Colonic mucosa (tissue), 4 donors: Measurements from ENCODE around the gene PWP2. TPM values are rescaled to one million over a fixed set of nuclear protein-coding genes. Genes with fewer than 3 reads are reported as not detected.

Source experiments
- DNase-seq: peaks from one replicate; pipeline ENCODE4 v3.0.0-alpha.2; 2020
- H3K27ac ChIP-seq: fragments of 200-600 bp; one replicate; pipeline ENCODE4 v1.8.0; 2021
- H3K27me3 ChIP-seq: fragments of 200-600 bp; one replicate; pipeline ENCODE4 v1.8.0; 2021
- H3K36me3 ChIP-seq: fragments of 200-600 bp; one replicate; pipeline ENCODE4 v1.8.0; 2021
- H3K4me1 ChIP-seq: fragments of 200-600 bp; one replicate; pipeline ENCODE4 v1.8.0; 2021; ENCODE audit warnings: mild to moderate bottlenecking
- H3K4me3 ChIP-seq: fragments of 200-600 bp; one replicate; pipeline ENCODE4 v1.8.0; 2021
- H3K9ac ChIP-seq, 2 donors: one replicate each; pipeline ENCODE4 v1.7.0; 2013; ENCODE audit warnings: control low read depth in 2 of 2, low read depth in 2 of 2, low read length in 2 of 2
- H3K9me3 ChIP-seq: fragments of 200-600 bp; one replicate; pipeline ENCODE4 v1.8.0; 2021
- CTCF ChIP-seq: fragments of 200-600 bp; IDR thresholded peaks from one replicate; pipeline ENCODE4 v1.8.0; 2022; ENCODE audit warnings: antibody characterized with exemption, mild to moderate bottlenecking
- intact Hi-C: fragments of 100-400 bp; cut with DNase I; formaldehyde crosslinking; loops from one replicate; pipeline ENCODE4 v1.14.1; 2022
- total RNA-seq, 2 donors: library from RNA; stranded (reverse); fragmentation: NEBNext Ultra II Directional in 1 of 2; extraction: Animal tissue kit (Norgen Biotek cat#: 25700) in 1 of 2; gene quantifications; one replicate each; pipeline ENCODE4 v1.2.1, GENCODE V29; 2021
- donor health status: healthy.
- donor health status: DM: no; HTN: no; CAD: no.
- donor health status: DM: no; HTN: no; CAD: no.

Gene PWP2
- total RNA-seq, 2 donors from 2014 or later = 2.3 to 3.1 TPM

- Histone ChIP-seq H3K9ac (no peak overlapping the region), H3K9me3 (no peaks in the 10 kb centered on the region), H3K4me1 (no peaks in the 10 kb centered on the region), H3K4me3 (no peak overlapping the region), H3K27ac (no peak overlapping the region), H3K36me3 (no peaks in the 10 kb centered on the region), H3K27me3 (no peaks in the 10 kb centered on the region)
- no peak for TF ChIP-seq CTCF
- intact Hi-C loops = no loop called here
- DNase-seq = no peak
Measured at GRCh38 chr21:44070391-44070790, 36.8 kb upstream of the PWP2 start.

DNA sequence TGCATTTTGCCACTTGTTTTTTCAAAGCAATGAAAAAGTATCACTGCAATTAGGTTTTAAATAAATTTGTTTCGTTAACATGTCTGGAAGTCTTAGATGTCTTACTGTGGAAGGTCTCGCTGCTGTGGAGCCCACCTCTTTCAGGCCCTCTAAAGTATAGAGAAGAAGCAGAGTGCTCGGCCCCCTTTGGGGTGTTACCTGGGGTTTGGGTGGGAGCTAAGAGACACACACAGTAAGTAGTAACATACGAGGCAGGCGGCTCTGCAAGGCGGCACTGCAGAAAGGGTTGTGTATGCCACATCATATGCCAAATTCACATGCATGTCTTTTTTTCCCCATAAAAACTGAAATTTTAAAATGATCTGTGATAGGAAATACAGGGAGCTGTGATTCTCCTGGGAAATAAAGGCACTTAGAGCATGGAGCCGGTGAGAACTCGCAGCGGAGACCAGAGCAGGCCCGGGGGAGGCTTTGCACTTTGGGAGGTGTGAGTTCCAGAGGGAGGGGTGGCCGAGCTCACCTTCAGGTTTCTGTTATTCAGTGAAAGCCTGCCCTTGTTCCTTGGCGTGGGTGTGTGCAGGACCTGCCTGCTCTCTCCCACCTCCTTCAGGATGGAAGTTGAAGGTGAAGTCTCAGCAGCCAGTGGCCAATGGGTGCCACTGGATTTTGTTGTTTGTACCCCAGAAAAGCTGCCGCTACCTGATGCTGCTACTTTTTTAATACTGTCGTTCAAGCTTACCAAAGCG is 35.7 kb upstream of the PWP2 start:
- no peak overlapping the region for H3K27ac ChIP-seq
- H3K36me3 ChIP-seq = no peaks in the 10 kb centered on the region

GRCh38 chr21:44072111-44072510 is 35.1 kb upstream of the PWP2 start:
- DNase-seq = no peak
- no peak for TF ChIP-seq CTCF
- Histone ChIP-seq H3K27ac (no peak overlapping the region), H3K9ac (no peak overlapping the region), H3K4me1 (no peaks in the 10 kb centered on the region), H3K36me3 (no peaks in the 10 kb centered on the region), H3K4me3 (no peak overlapping the region), H3K27me3 (no peaks in the 10 kb centered on the region), H3K9me3 (no peaks in the 10 kb centered on the region)
- intact Hi-C loops = no loop called here

More for the DNA sequence above, 35.7 kb upstream of the PWP2 start:
- no peak for TF ChIP-seq CTCF
- H3K9me3 ChIP-seq = no peaks in the 10 kb centered on the region
- H3K27me3 ChIP-seq = no peaks in the 10 kb centered on the region
- H3K4me1 ChIP-seq = no peaks in the 10 kb centered on the region
- intact Hi-C loops = no loop called here
- no peak overlapping the region for H3K4me3 ChIP-seq
- no peak for DNase-seq
- no peak overlapping the region for H3K9ac ChIP-seq

DNA sequence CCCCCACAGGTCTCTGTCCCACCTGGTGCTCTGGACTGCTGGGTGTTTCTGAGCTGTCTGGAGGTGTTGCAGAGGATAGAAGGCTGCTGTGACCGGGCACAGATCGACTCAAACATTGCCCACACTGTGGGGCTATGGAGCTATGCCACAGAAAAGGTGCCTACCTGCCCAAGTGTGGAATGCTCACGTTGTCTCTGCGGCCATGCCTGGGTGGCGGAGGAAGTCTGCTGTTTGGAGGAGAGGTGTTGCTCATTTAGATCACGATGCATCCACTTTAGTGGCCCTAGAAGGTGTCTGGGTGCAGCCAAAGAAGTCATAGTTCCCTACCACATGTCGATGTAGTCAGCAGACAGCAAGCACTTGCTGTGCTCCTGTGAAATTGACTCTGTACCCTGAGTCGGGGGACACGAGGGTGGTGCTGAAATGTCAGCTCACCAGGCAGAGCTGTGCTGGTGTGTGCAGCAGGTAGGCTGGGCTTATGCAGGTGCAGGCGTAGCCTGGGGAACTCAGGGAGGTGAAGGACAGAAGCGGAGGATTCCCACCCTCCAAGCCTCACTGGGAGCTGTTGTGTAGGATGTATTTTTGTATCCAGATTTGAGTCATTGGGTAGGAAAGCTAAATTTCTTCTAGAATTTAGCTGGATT is 32.8 kb upstream of the PWP2 start:
- H3K4me3 ChIP-seq = no peak overlapping the region

DNA sequence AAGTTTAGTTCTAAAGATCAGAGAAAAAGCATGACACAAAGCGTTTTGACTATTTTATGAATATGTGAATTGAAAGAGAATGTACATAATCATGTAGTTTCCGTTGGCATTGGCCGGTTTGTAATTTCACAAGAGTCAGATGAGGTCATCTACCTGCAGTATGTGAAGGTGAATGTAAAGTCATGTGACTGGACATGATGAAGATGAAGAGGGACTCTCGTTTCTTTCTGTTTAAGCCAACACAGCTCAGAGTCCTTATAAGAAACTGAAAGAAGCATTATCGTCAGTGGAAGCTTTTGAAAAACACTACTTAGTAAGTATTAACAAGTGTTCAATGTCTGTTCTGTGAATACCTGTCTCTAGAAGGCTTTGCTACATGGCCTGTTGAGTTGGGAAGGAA is 30.9 kb upstream of the PWP2 start:
- intact Hi-C loops = no loop called here
- TF ChIP-seq CTCF = no peak
- no peaks in the 10 kb centered on the region for H3K4me1 ChIP-seq
- DNase-seq = no peak
- H3K9ac ChIP-seq = no peak overlapping the region
- H3K36me3 ChIP-seq = no peaks in the 10 kb centered on the region
- H3K9me3 ChIP-seq = no peaks in the 10 kb centered on the region
- no peak overlapping the region for H3K27ac ChIP-seq
- no peaks in the 10 kb centered on the region for H3K27me3 ChIP-seq
- H3K4me3 ChIP-seq = no peak overlapping the region

More for the DNA sequence above, 32.8 kb upstream of the PWP2 start:
- Histone ChIP-seq H3K27me3 (no peaks in the 10 kb centered on the region), H3K9me3 (no peaks in the 10 kb centered on the region), H3K36me3 (no peaks in the 10 kb centered on the region), H3K27ac (no peak overlapping the region), H3K4me1 (no peaks in the 10 kb centered on the region), H3K9ac (no peak overlapping the region)
- no peak for TF ChIP-seq CTCF
- DNase-seq = no peak
- intact Hi-C loops = no loop called here
